Measurements from ENCODE around the gene IL17RE.
A peak's percentile ranks its signal among the peaks of the same experiment; 100 is the strongest.

IL17RE gene

DNA sequence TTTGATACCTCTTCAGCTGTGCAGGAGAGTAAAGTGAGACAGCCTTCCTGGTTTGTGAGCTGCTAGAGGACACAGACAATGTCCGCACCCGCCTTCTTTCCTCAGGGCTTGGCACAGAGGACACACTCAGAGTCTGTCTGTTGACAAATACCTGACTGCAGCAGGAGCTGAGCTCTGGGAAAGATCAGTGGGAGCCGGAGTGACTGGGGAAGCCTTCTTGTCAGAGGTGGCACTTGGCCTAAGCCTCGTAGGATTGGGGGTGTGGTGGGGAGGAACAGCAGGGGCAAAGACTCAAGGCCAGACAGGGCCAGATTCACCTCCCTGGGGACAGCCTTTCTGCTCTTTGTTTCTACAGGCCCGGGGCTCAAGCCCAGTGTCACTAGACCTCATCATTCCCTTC lies 11.0 kb downstream of the IL17RE start:
- no peak overlapping the region for H3K14ac ChIP-seq (ENCODE audit: low read length)
- no peaks in the 10 kb centered on the region for H3K36me3 ChIP-seq (replicated peaks in 1 of 2; ENCODE audit: control insufficient read depth in 2 of 2, insufficient read depth in 2 of 2, low read length in 2 of 2)
- H3K4me1 ChIP-seq (ENCODE audit: control insufficient read depth in 2 of 2, insufficient read depth in 1 of 2, low read depth in 1 of 2, low read length in 2 of 2), result peaks cover 12 to 17% of the 10 kb centered on the region in 2 donors
- H2AK5ac ChIP-seq (ENCODE audit: low read depth, low read length), result no peak overlapping the region
- H2BK5ac ChIP-seq (ENCODE audit: low read length), result no peak overlapping the region
- no peak overlapping the region for H2AFZ ChIP-seq (ENCODE audit: low read length)
- H3K4me3 ChIP-seq (ENCODE audit: low read length in 2 of 2), result no peak overlapping the region
- H3K9ac ChIP-seq (ENCODE audit: low read depth, low read length, poor library complexity), result no peak overlapping the region
- H2BK15ac ChIP-seq (ENCODE audit: low read length), result no peak overlapping the region
- no peak for DNase-seq (ENCODE audit: low spot score)
- H3K23ac ChIP-seq (ENCODE audit: low read depth, low read length, poor library complexity), result no peak overlapping the region
- no peak overlapping the region for H3K4me2 ChIP-seq (ENCODE audit: insufficient read depth, low read length, poor library complexity, severe bottlenecking)
- peaks cover 0 to 15% (median 4%) of the 10 kb centered on the region in 3 experiments for H3K27me3 ChIP-seq (ENCODE audit: control insufficient read depth in 3 of 3, insufficient read depth in 3 of 3, low read depth in 1 of 3, low read length in 3 of 3)
- H4K8ac ChIP-seq (ENCODE audit: low read depth, low read length), result no peak overlapping the region
- WGBS, 2 donors (ENCODE audit: extremely low coverage in 2 of 2, insufficient read length in 2 of 2, insufficient replicate concordance in 1 of 2), result no CpG with 5 or more reads among the region's 5 CpGs
- H4K91ac ChIP-seq (ENCODE audit: low read depth, low read length, poor library complexity), result no peak overlapping the region
- no peak overlapping the region for H2BK12ac ChIP-seq (ENCODE audit: low read length)
- peaks cover 0 to 2% of the 10 kb centered on the region in 2 donors for H3K9me3 ChIP-seq (replicated peaks in 1 of 2; ENCODE audit: control insufficient read depth in 2 of 2, insufficient read depth in 1 of 2, low read depth in 1 of 2, low read length in 2 of 2)
- no peak overlapping the region for H3K27ac ChIP-seq (replicated peaks; ENCODE audit: low read length)
- no peak overlapping the region for H2BK120ac ChIP-seq (ENCODE audit: low read depth, low read length)
- no peak overlapping the region for H3K18ac ChIP-seq (ENCODE audit: low read length)
- no peak overlapping the region for H3K4ac ChIP-seq (ENCODE audit: low read length)
- H3K79me1 ChIP-seq (ENCODE audit: low read depth, low read length), result no peaks in the 10 kb centered on the region

DNA sequence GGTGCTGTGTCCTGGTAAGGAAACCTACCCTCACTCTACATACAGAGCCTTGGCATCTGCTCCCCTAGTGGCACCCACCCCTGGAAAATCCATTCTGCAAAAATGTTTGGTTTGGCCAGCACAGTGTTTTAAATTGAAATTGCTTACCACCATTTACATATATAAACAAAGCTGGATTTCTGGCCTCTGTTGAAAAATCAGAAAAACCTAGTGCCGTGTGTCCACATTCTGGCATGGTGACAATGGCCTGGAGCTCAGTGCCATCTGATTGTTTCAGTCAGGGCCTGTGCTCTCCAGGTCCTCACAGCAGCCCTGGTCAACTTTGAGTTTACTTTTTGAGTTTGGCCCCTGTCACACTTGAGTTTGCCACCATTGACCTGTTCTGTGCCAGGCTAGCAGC lies 11.4 kb downstream of the IL17RE start:
- H3K27ac ChIP-seq (replicated peaks; ENCODE audit: low read length), result no peak overlapping the region
- H3K4me2 ChIP-seq (ENCODE audit: insufficient read depth, low read length, poor library complexity, severe bottlenecking), result no peak overlapping the region
- H2BK15ac ChIP-seq (ENCODE audit: low read length), result no peak overlapping the region
- no peak overlapping the region for H3K4me3 ChIP-seq (ENCODE audit: low read length in 2 of 2)
- peaks cover 12 to 17% of the 10 kb centered on the region in 2 donors for H3K4me1 ChIP-seq (ENCODE audit: control insufficient read depth in 2 of 2, insufficient read depth in 1 of 2, low read depth in 1 of 2, low read length in 2 of 2)
- peaks cover 0 to 15% (median 4%) of the 10 kb centered on the region in 3 experiments for H3K27me3 ChIP-seq (ENCODE audit: control insufficient read depth in 3 of 3, insufficient read depth in 3 of 3, low read depth in 1 of 3, low read length in 3 of 3)
- no peak overlapping the region for H3K23ac ChIP-seq (ENCODE audit: low read depth, low read length, poor library complexity)
- no peak overlapping the region for H3K9ac ChIP-seq (ENCODE audit: low read depth, low read length, poor library complexity)
- no peak overlapping the region for H3K14ac ChIP-seq (ENCODE audit: low read length)
- H4K91ac ChIP-seq (ENCODE audit: low read depth, low read length, poor library complexity), result no peak overlapping the region
- no peak overlapping the region for H3K4ac ChIP-seq (ENCODE audit: low read length)
- no peaks in the 10 kb centered on the region for H3K79me1 ChIP-seq (ENCODE audit: low read depth, low read length)
- no peak overlapping the region for H2BK12ac ChIP-seq (ENCODE audit: low read length)
- H3K36me3 ChIP-seq (replicated peaks in 1 of 2; ENCODE audit: control insufficient read depth in 2 of 2, insufficient read depth in 2 of 2, low read length in 2 of 2), result no peaks in the 10 kb centered on the region
- H3K9me3 ChIP-seq (replicated peaks in 1 of 2; ENCODE audit: control insufficient read depth in 2 of 2, insufficient read depth in 1 of 2, low read depth in 1 of 2, low read length in 2 of 2), result peaks cover 0 to 2% of the 10 kb centered on the region in 2 donors
- no peak overlapping the region for H2BK5ac ChIP-seq (ENCODE audit: low read length)
- WGBS, 2 donors (ENCODE audit: extremely low coverage in 2 of 2, insufficient read length in 2 of 2, insufficient replicate concordance in 1 of 2), result no CpG with 5 or more reads among the region's 1 CpG
- H3K18ac ChIP-seq (ENCODE audit: low read length), result no peak overlapping the region
- no peak for DNase-seq (ENCODE audit: low spot score)
- H2AFZ ChIP-seq (ENCODE audit: low read length), result no peak overlapping the region
- no peak overlapping the region for H4K8ac ChIP-seq (ENCODE audit: low read depth, low read length)
- no peak overlapping the region for H2BK120ac ChIP-seq (ENCODE audit: low read depth, low read length)
- peak overlapping the region; percentile 92 for H2AK5ac ChIP-seq (ENCODE audit: low read depth, low read length)

DNA sequence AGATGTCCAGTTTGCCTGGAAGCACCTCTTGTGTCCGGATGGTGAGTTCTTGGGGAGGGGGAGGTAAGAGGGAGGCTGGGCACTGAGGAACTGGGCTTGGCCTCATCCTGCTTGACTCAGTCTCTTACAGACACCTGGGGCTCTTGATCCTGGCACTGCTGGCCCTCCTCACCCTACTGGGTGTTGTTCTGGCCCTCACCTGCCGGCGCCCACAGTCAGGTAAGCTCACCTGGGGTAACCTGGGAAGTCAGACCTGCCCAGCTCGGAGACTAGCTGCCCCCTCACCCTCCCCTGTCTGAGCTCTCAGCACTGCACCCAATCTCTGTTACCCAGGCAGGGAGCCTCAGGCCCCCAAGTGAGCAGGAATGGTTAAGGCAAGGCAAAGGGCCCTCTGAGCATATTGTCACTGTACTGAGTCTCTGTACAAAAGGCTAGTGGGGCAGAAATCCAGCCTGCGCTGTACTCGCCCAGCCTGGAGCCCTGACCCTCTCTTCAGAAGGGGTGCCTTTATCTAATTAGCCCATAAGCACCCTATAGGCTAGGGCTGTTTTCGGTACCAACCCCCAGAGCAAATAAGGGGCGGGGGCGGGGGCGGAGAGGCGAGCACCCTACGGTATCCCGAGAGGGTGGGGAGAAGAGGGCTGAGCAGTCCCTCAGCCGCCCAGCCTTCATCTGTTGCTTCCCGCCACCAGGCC lies 12.1 kb downstream of the IL17RE start:
- H3K4me3 ChIP-seq (ENCODE audit: low read length in 2 of 2), result peak overlapping the region; percentile 41 to 82
- H3K9ac ChIP-seq (ENCODE audit: low read depth, low read length, poor library complexity), result peak overlapping the region; percentile 87
- peak overlapping the region; percentile 43 for H2BK12ac ChIP-seq (ENCODE audit: low read length)
- no peak overlapping the region for H3K4ac ChIP-seq (ENCODE audit: low read length)
- H2AK5ac ChIP-seq (ENCODE audit: low read depth, low read length), result peak overlapping the region; percentile 92
- no peaks in the 10 kb centered on the region for H3K36me3 ChIP-seq (replicated peaks in 1 of 2; ENCODE audit: control insufficient read depth in 2 of 2, insufficient read depth in 2 of 2, low read length in 2 of 2)
- peak overlapping the region; percentile 95 for H3K4me2 ChIP-seq (ENCODE audit: insufficient read depth, low read length, poor library complexity, severe bottlenecking)
- H3K9me3 ChIP-seq (replicated peaks in 1 of 2; ENCODE audit: control insufficient read depth in 2 of 2, insufficient read depth in 1 of 2, low read depth in 1 of 2, low read length in 2 of 2), result peaks cover 0 to 2% of the 10 kb centered on the region in 2 donors
- DNase-seq (ENCODE audit: low spot score), result no peak
- no peak overlapping the region for H3K27ac ChIP-seq (replicated peaks; ENCODE audit: low read length)
- H3K79me1 ChIP-seq (ENCODE audit: low read depth, low read length), result no peaks in the 10 kb centered on the region
- peak overlapping the region; percentile 68 for H2BK5ac ChIP-seq (ENCODE audit: low read length)
- H2AFZ ChIP-seq (ENCODE audit: low read length), result peak overlapping the region; percentile 95
- peaks cover 12 to 17% of the 10 kb centered on the region in 2 donors for H3K4me1 ChIP-seq (ENCODE audit: control insufficient read depth in 2 of 2, insufficient read depth in 1 of 2, low read depth in 1 of 2, low read length in 2 of 2)
- whole genome bisulfite sequencing, 2 donors (ENCODE audit: extremely low coverage in 2 of 2, insufficient read length in 2 of 2, insufficient replicate concordance in 1 of 2), result no CpG with 5 or more reads among the region's 15 CpGs
- no peak overlapping the region for H3K14ac ChIP-seq (ENCODE audit: low read length)
- H3K18ac ChIP-seq (ENCODE audit: low read length), result peak overlapping the region; percentile 99
- peaks cover 0 to 15% (median 0%) of the 10 kb centered on the region in 3 experiments for H3K27me3 ChIP-seq (ENCODE audit: control insufficient read depth in 3 of 3, insufficient read depth in 3 of 3, low read depth in 1 of 3, low read length in 3 of 3)
- H4K8ac ChIP-seq (ENCODE audit: low read depth, low read length), result peak overlapping the region; percentile 54
- peak overlapping the region; percentile 90 for H3K23ac ChIP-seq (ENCODE audit: low read depth, low read length, poor library complexity)
- H2BK15ac ChIP-seq (ENCODE audit: low read length), result peak overlapping the region; percentile 49
- peak overlapping the region; percentile 65 for H2BK120ac ChIP-seq (ENCODE audit: low read depth, low read length)
- peak overlapping the region; percentile 86 for H4K91ac ChIP-seq (ENCODE audit: low read depth, low read length, poor library complexity)

DNA sequence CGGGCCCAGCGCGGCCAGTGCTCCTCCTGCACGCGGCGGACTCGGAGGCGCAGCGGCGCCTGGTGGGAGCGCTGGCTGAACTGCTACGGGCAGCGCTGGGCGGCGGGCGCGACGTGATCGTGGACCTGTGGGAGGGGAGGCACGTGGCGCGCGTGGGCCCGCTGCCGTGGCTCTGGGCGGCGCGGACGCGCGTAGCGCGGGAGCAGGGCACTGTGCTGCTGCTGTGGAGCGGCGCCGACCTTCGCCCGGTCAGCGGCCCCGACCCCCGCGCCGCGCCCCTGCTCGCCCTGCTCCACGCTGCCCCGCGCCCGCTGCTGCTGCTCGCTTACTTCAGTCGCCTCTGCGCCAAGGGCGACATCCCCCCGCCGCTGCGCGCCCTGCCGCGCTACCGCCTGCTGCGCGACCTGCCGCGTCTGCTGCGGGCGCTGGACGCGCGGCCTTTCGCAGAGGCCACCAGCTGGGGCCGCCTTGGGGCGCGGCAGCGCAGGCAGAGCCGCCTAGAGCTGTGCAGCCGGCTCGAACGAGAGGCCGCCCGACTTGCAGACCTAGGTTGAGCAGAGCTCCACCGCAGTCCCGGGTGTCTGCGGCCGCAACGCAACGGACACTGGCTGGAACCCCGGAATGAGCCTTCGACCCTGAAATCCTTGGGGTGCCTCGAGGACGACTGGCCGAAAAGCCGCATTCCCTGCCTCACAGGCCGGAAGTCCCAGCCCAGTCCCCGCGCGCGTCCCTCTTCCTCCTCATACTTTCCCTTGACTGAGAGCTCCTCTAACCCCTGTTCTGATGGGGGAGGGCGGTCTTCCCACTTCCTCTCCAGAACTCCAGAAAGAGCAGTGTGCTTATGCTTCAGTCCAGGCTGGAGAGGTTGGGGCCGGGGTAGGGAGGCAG lies 12.8 kb downstream of the IL17RE start:
- H3K18ac ChIP-seq (ENCODE audit: low read length), result peak overlapping the region; percentile 99
- peaks cover 12 to 17% of the 10 kb centered on the region in 2 donors for H3K4me1 ChIP-seq (ENCODE audit: control insufficient read depth in 2 of 2, insufficient read depth in 1 of 2, low read depth in 1 of 2, low read length in 2 of 2)
- H2BK12ac ChIP-seq (ENCODE audit: low read length), result peak overlapping the region; percentile 79
- peak overlapping the region; percentile 87 for H3K9ac ChIP-seq (ENCODE audit: low read depth, low read length, poor library complexity)
- no peak overlapping the region for H2AK5ac ChIP-seq (ENCODE audit: low read depth, low read length)
- H3K23ac ChIP-seq (ENCODE audit: low read depth, low read length, poor library complexity), result peak overlapping the region; percentile 90
- peak overlapping the region; percentile 95 for H3K4me2 ChIP-seq (ENCODE audit: insufficient read depth, low read length, poor library complexity, severe bottlenecking)
- H3K14ac ChIP-seq (ENCODE audit: low read length), result no peak overlapping the region
- H4K8ac ChIP-seq (ENCODE audit: low read depth, low read length), result no peak overlapping the region
- H3K27ac ChIP-seq (replicated peaks; ENCODE audit: low read length), result no peak overlapping the region
- H3K4me3 ChIP-seq (ENCODE audit: low read length in 2 of 2), result peak overlapping the region; percentile 41 to 82
- H3K27me3 ChIP-seq (ENCODE audit: control insufficient read depth in 3 of 3, insufficient read depth in 3 of 3, low read depth in 1 of 3, low read length in 3 of 3), result peaks cover 0 to 15% (median 0%) of the 10 kb centered on the region in 3 experiments
- no peak for DNase-seq (ENCODE audit: low spot score)
- no peaks in the 10 kb centered on the region for H3K79me1 ChIP-seq (ENCODE audit: low read depth, low read length)
- peak overlapping the region; percentile 86 for H4K91ac ChIP-seq (ENCODE audit: low read depth, low read length, poor library complexity)
- peak overlapping the region; percentile 95 for H2AFZ ChIP-seq (ENCODE audit: low read length)
- H2BK5ac ChIP-seq (ENCODE audit: low read length), result peak overlapping the region; percentile 68
- peaks cover 0 to 2% of the 10 kb centered on the region in 2 donors for H3K9me3 ChIP-seq (replicated peaks in 1 of 2; ENCODE audit: control insufficient read depth in 2 of 2, insufficient read depth in 1 of 2, low read depth in 1 of 2, low read length in 2 of 2)
- no CpG with 5 or more reads among the region's 99 CpGs for WGBS, 2 donors (ENCODE audit: extremely low coverage in 2 of 2, insufficient read length in 2 of 2, insufficient replicate concordance in 1 of 2)
- no peaks in the 10 kb centered on the region for H3K36me3 ChIP-seq (replicated peaks in 1 of 2; ENCODE audit: control insufficient read depth in 2 of 2, insufficient read depth in 2 of 2, low read length in 2 of 2)
- peak overlapping the region; percentile 82 for H2BK15ac ChIP-seq (ENCODE audit: low read length)
- H3K4ac ChIP-seq (ENCODE audit: low read length), result no peak overlapping the region
- peak overlapping the region; percentile 9 for H2BK120ac ChIP-seq (ENCODE audit: low read depth, low read length)

Data from neuronal stem cell (in vitro differentiated cells).